Ascending aorta (tissue), 2 donors: Measurements from ENCODE around the gene FAR1. TPM values are rescaled to one million over a fixed set of nuclear protein-coding genes. Genes with fewer than 3 reads are reported as not detected.
"Not testable (repeated sequence)": the region's sequence is repeated elsewhere in the genome, so short reads cannot be mapped to it uniquely, and the experiment has no call there.

Source experiments
- DNase-seq, 2 donors: peaks; one replicate each; pipeline ENCODE4 v3.0.0-alpha.2; 2019; ENCODE audit warnings: low spot score in 2 of 2
- H3K27ac ChIP-seq, 2 donors: fragments of 200-600 bp; sonication (generic); one replicate each; pipeline ENCODE4 v1.5.1; 2016 to 2017; ENCODE audit warnings: mild to moderate bottlenecking in 1 of 2
- H3K27me3 ChIP-seq: fragments of 200-600 bp; sonication (generic); one replicate; pipeline ENCODE4 v1.5.1; 2017
- H3K36me3 ChIP-seq, 2 donors: fragments of 200-600 bp; sonication (generic); one replicate each; pipeline ENCODE4 v1.5.1; 2016
- H3K4me1 ChIP-seq, 2 donors: fragments of 200-600 bp; sonication (generic); one replicate each; pipeline ENCODE4 v1.5.1; 2016 to 2017; ENCODE audit warnings: mild to moderate bottlenecking in 1 of 2
- H3K4me3 ChIP-seq, 2 donors: fragments of 200-600 bp; sonication (generic); one replicate each; pipeline ENCODE4 v1.5.1; 2016 to 2017; ENCODE audit warnings: mild to moderate bottlenecking in 1 of 2
- H3K9me3 ChIP-seq, 2 donors: fragments of 200-600 bp; sonication (generic); one replicate each; pipeline ENCODE4 v1.5.1; 2016
- intact Hi-C: fragments of 100-400 bp; cut with DNase I; formaldehyde crosslinking; loops from one replicate; pipeline ENCODE4 v1.15.1; 2023
- total RNA-seq: library from RNA; depleted of rRNA; stranded (reverse); fragments of >200 nt; gene quantifications from one replicate; pipeline ENCODE4 v1.1.0, GENCODE V29; 2016
- TF ChIP-seq, protein P1 (sequence below), 3 experiments: fragments of 200-600 bp in 2 of 3; fragments of 450-650 bp in 1 of 3; sonication (generic) in 2 of 3; IDR thresholded peaks; one replicate each; pipeline ENCODE4 v1.5.1; 2016 to 2019; ENCODE audit warnings: antibody characterized with exemption in 3 of 3, mild to moderate bottlenecking in 1 of 3, moderate library complexity in 1 of 3

FAR1 gene
- total RNA-seq, 1 donor from 2014 or later, result 66.0 TPM

- intact Hi-C loops, result no loop called here
- H3K27ac ChIP-seq, result no peak overlapping the region
- H3K4me1 ChIP-seq, result no peaks in the 10 kb centered on the region
- H3K27me3 ChIP-seq, result no peaks in the 10 kb centered on the region
- H3K36me3 ChIP-seq, result no peaks in the 10 kb centered on the region
- TF ChIP-seq, protein P1, sequence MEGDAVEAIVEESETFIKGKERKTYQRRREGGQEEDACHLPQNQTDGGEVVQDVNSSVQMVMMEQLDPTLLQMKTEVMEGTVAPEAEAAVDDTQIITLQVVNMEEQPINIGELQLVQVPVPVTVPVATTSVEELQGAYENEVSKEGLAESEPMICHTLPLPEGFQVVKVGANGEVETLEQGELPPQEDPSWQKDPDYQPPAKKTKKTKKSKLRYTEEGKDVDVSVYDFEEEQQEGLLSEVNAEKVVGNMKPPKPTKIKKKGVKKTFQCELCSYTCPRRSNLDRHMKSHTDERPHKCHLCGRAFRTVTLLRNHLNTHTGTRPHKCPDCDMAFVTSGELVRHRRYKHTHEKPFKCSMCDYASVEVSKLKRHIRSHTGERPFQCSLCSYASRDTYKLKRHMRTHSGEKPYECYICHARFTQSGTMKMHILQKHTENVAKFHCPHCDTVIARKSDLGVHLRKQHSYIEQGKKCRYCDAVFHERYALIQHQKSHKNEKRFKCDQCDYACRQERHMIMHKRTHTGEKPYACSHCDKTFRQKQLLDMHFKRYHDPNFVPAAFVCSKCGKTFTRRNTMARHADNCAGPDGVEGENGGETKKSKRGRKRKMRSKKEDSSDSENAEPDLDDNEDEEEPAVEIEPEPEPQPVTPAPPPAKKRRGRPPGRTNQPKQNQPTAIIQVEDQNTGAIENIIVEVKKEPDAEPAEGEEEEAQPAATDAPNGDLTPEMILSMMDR (IDR thresholded peaks at IDR 0.05), result no peak
- DNase-seq, result no peak
- no peak overlapping the region for H3K4me3 ChIP-seq
- H3K9me3 ChIP-seq, result no peaks in the 10 kb centered on the region
Observed at GRCh38 chr11:13745165-13745564, 76.7 kb downstream of the FAR1 start.

GRCh38 chr11:13753316-13753715, 84.8 kb downstream of the FAR1 start:
- intact Hi-C loops, H3K4me3 ChIP-seq, H3K27ac ChIP-seq, DNase-seq, H3K9me3 ChIP-seq, H3K4me1 ChIP-seq, H3K27me3 ChIP-seq, H3K36me3 ChIP-seq: not testable (repeated sequence)

- H3K9me3 ChIP-seq, result no peaks in the 10 kb centered on the region
- DNase-seq, result no peak
- H3K4me1 ChIP-seq, result no peaks in the 10 kb centered on the region
- no peaks in the 10 kb centered on the region for H3K27me3 ChIP-seq
- intact Hi-C loops, result no loop called here
- H3K4me3 ChIP-seq, result no peak overlapping the region
- no peaks in the 10 kb centered on the region for H3K36me3 ChIP-seq
- no peak overlapping the region for H3K27ac ChIP-seq
- TF ChIP-seq, protein P1 (IDR thresholded peaks at IDR 0.05), result no peak
Observed at GRCh38 chr11:13759050-13759449, 90.6 kb downstream of the FAR1 start.

DNA sequence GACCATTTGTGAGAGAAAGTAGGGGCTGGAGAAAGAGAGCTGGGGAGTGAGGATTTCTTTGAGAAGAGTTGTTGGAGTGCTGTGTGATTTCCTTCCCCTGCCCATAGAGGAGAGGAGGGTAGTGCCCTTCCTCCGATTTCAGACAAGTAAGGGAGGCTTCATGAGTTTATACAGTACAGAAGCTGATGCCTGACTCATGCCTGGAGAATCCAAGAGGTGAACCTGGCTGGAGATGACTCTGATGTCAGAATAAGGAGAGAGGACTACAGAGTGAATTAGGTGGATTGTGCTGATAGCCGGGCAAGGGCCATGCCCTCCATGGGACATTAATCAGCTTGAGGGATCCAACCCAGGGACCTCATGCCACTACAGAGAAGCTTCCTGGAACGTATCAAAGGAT, 91.6 kb downstream of the FAR1 start:
- H3K27ac ChIP-seq, result no peak overlapping the region
- H3K9me3 ChIP-seq, result no peaks in the 10 kb centered on the region
- DNase-seq, result no peak
- H3K4me1 ChIP-seq, result no peaks in the 10 kb centered on the region
- H3K27me3 ChIP-seq, result no peaks in the 10 kb centered on the region
- H3K4me3 ChIP-seq, result no peak overlapping the region
- H3K36me3 ChIP-seq, result no peaks in the 10 kb centered on the region
- intact Hi-C loops, result no loop called here
- TF ChIP-seq, protein P1 (IDR thresholded peaks at IDR 0.05), result no peak

DNA sequence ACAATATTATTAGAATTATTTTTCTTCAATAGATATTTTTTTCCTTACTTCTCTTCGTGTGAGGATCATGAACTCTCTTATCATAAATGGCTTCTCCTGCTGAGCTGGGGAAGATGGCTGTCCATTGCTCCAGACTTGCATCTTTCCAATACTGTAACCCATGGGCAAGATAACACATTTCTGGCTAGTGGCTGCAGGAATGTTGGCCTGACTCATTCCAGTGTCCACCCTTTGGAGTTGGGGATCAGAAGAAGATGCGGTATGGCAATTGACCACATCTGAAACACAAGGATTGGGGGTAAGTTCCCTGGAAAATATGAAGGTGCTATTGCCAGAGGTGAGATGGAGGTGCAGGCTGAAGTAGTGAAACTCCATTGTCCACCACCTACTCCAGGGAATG, 92.8 kb downstream of the FAR1 start:
- TF ChIP-seq, protein P1 (IDR thresholded peaks at IDR 0.05), result no peak

GRCh38 chr11:13761716-13762115, 93.2 kb downstream of the FAR1 start:
- Histone ChIP-seq H3K9me3 (no peaks in the 10 kb centered on the region), H3K36me3 (no peaks in the 10 kb centered on the region), H3K27me3 (no peaks in the 10 kb centered on the region), H3K4me3 (no peak overlapping the region), H3K4me1 (no peaks in the 10 kb centered on the region), H3K27ac (no peak overlapping the region)
- TF ChIP-seq, protein P1 (IDR thresholded peaks at IDR 0.05), result no peak
- no peak for DNase-seq
- intact Hi-C loops, result no loop called here

More for the DNA sequence above, 92.8 kb downstream of the FAR1 start:
- Histone ChIP-seq H3K4me3 (no peak overlapping the region), H3K9me3 (no peaks in the 10 kb centered on the region), H3K4me1 (no peaks in the 10 kb centered on the region), H3K27me3 (no peaks in the 10 kb centered on the region), H3K36me3 (no peaks in the 10 kb centered on the region), H3K27ac (no peak overlapping the region)
- no peak for DNase-seq
- intact Hi-C loops, result no loop called here
